ENCODE results near the gene TRAPPC6A.

- TF ChIP-seq POLR2A (IDR thresholded peaks at IDR 0.05) (no peak), CTCF (IDR thresholded peaks at IDR 0.05) (no peak)
Observed at GRCh38 chr19:45118106-45118505, 59.9 kb downstream of the TRAPPC6A start.
